H9 (cell line): ENCODE measurements around the gene CBFA2T2. TPM values are rescaled to one million over a fixed set of nuclear protein-coding genes. Genes with fewer than 3 reads are reported as not detected.

Source experiments
- DNase-seq: peaks from one replicate; pipeline ENCODE4 v3.0.0-alpha.2; 2017
- H2AFZ ChIP-seq: one replicate; pipeline ENCODE4 v1.6.1; 2013; ENCODE audit warnings: mild to moderate bottlenecking, low read length, control low read depth, moderate library complexity
- H2AK5ac ChIP-seq: 2 replicates; pipeline ENCODE4 v1.6.1; 2013; ENCODE audit warnings: low read length, control low read depth, mixed read lengths; ENCODE audit not compliant: insufficient read length
- H2BK120ac ChIP-seq: one replicate; pipeline ENCODE4 v1.6.1; 2013; ENCODE audit warnings: low read depth, mild to moderate bottlenecking, low read length, control low read depth, inconsistent platforms; ENCODE audit not compliant: poor library complexity, severe bottlenecking
- H2BK12ac ChIP-seq: 2 replicates; pipeline ENCODE4 v1.6.1; 2013; ENCODE audit warnings: low read length, control low read depth, mixed read lengths, low read depth; ENCODE audit not compliant: insufficient read length
- H2BK15ac ChIP-seq: 2 replicates; pipeline ENCODE4 v1.6.1; 2013; ENCODE audit warnings: low read depth, low read length, control low read depth
- H2BK20ac ChIP-seq: one replicate; pipeline ENCODE4 v1.6.1; 2013; ENCODE audit warnings: low read depth, mild to moderate bottlenecking, low read length, control low read depth, inconsistent platforms; ENCODE audit not compliant: poor library complexity, severe bottlenecking
- H2BK5ac ChIP-seq: 2 replicates; pipeline ENCODE4 v1.6.1; 2013; ENCODE audit warnings: low read length, control low read depth, mixed read lengths; ENCODE audit not compliant: insufficient read length
- H3K14ac ChIP-seq: 2 replicates; pipeline ENCODE4 v1.6.1; 2013; ENCODE audit warnings: low read length, control low read depth; ENCODE audit not compliant: insufficient read depth
- H3K18ac ChIP-seq: 2 replicates; pipeline ENCODE4 v1.6.1; 2013; ENCODE audit warnings: low read depth, mild to moderate bottlenecking, mixed read lengths, low read length, control low read depth; ENCODE audit not compliant: insufficient read length
- H3K23ac ChIP-seq: 2 replicates; pipeline ENCODE4 v1.6.1; 2013; ENCODE audit warnings: low read length, control low read depth, mixed read lengths, low read depth; ENCODE audit not compliant: insufficient read length
- H3K23me2 ChIP-seq: 2 replicates; pipeline ENCODE4 v1.6.1; 2013; ENCODE audit warnings: low read depth, mild to moderate bottlenecking, mixed read lengths, low read length, control low read depth; ENCODE audit not compliant: insufficient read length, poor library complexity, severe bottlenecking
- H3K27ac ChIP-seq: 2 replicates; pipeline ENCODE4 v1.5.1; 2013; ENCODE audit warnings: low read length, control low read depth, mixed read lengths, low read depth; ENCODE audit not compliant: insufficient read length
- H3K27me3 ChIP-seq: 2 replicates; pipeline ENCODE4 v1.6.1; 2013; ENCODE audit warnings: low read length, control low read depth, inconsistent platforms; ENCODE audit not compliant: insufficient read depth
- H3K4ac ChIP-seq: 2 replicates; pipeline ENCODE4 v1.6.1; 2013; ENCODE audit warnings: low read depth, mild to moderate bottlenecking, control low read depth, inconsistent platforms, low read length, moderate library complexity
- H3K4me1 ChIP-seq: 2 replicates; pipeline ENCODE4 v1.6.1; 2013; ENCODE audit warnings: low read length, control low read depth, inconsistent platforms; ENCODE audit not compliant: insufficient read depth
- H3K4me2 ChIP-seq: 2 replicates; pipeline ENCODE4 v1.6.1; 2013; ENCODE audit warnings: low read length, control low read depth, mixed read lengths; ENCODE audit not compliant: insufficient read length, insufficient read depth
- H3K56ac ChIP-seq: 2 replicates; pipeline ENCODE4 v1.6.1; 2013; ENCODE audit warnings: low read depth, mild to moderate bottlenecking, mixed read lengths, low read length, control low read depth; ENCODE audit not compliant: insufficient read length
- H3K79me1 ChIP-seq: 2 replicates; pipeline ENCODE4 v1.6.1; 2013; ENCODE audit warnings: low read depth, mild to moderate bottlenecking, moderate library complexity, low read length, control low read depth, inconsistent platforms; ENCODE audit not compliant: insufficient read depth, poor library complexity, severe bottlenecking
- H3K79me2 ChIP-seq: 2 replicates; pipeline ENCODE4 v1.6.1; 2013; ENCODE audit warnings: low read length, control low read depth, inconsistent platforms; ENCODE audit not compliant: insufficient read depth
- H3K9ac ChIP-seq: 2 replicates; pipeline ENCODE4 v1.6.1; 2013; ENCODE audit warnings: low read length, control low read depth, mixed read lengths; ENCODE audit not compliant: insufficient read length; ENCODE audit errors: extremely low read depth
- H3K9me3 ChIP-seq: one replicate; pipeline ENCODE4 v1.6.1; 2013; ENCODE audit warnings: low read depth, low read length, inconsistent platforms; ENCODE audit not compliant: control insufficient read depth
- H3T11ph ChIP-seq: one replicate; pipeline ENCODE4 v1.6.1; 2013; ENCODE audit warnings: mild to moderate bottlenecking, low read length, control low read depth, inconsistent platforms
- H4K20me1 ChIP-seq: one replicate; pipeline ENCODE4 v1.6.1; 2013; ENCODE audit not compliant: control insufficient read depth, insufficient read length, insufficient read depth
- H4K5ac ChIP-seq: 2 replicates; pipeline ENCODE4 v1.6.1; 2013; ENCODE audit warnings: low read depth, mild to moderate bottlenecking, mixed read lengths, low read length, control low read depth; ENCODE audit not compliant: insufficient read length
- H4K8ac ChIP-seq: replicated peaks from 2 replicates; pipeline ENCODE4 v1.6.1; 2013; ENCODE audit warnings: low read length, control low read depth, mixed read lengths, low read depth; ENCODE audit not compliant: insufficient read length
- H4K91ac ChIP-seq: 2 replicates; pipeline ENCODE4 v1.6.1; 2013; ENCODE audit warnings: low read depth, mild to moderate bottlenecking, moderate library complexity, mixed read lengths, low read length, control low read depth; ENCODE audit not compliant: insufficient read length
- H3K27ac Mint-ChIP-seq, 3 experiments: 2 replicates in 2 of 3; 3 replicates in 1 of 3; pipeline ENCODE4 v1.8.0; 2020 to 2021; ENCODE audit warnings: mixed read lengths in 3 of 3, mild to moderate bottlenecking in 1 of 3, moderate library complexity in 1 of 3
- H3K27me3 Mint-ChIP-seq: 2 replicates; pipeline ENCODE4 v1.8.0; 2021; ENCODE audit warnings: low read depth, mild to moderate bottlenecking, moderate library complexity, mixed read lengths
- H3K36me3 Mint-ChIP-seq, 3 experiments: 2 replicates in 2 of 3; 3 replicates in 1 of 3; pipeline ENCODE4 v1.8.0; 2020 to 2021; ENCODE audit warnings: low read depth in 3 of 3, mixed read lengths in 3 of 3; ENCODE audit not compliant: insufficient read depth in 1 of 3
- H3K4me1 Mint-ChIP-seq, 2 experiments: 2 replicates each; pipeline ENCODE4 v1.8.0; 2020; ENCODE audit warnings: mixed read lengths in 2 of 2
- H3K4me3 Mint-ChIP-seq, 2 experiments: 2 replicates in 1 of 2; 3 replicates in 1 of 2; pipeline ENCODE4 v1.8.0; 2020 to 2021; ENCODE audit warnings: mild to moderate bottlenecking in 2 of 2, mixed read lengths in 2 of 2, moderate library complexity in 1 of 2
- H3K9me3 Mint-ChIP-seq, 2 experiments: 2 replicates in 1 of 2; 3 replicates in 1 of 2; pipeline ENCODE4 v1.8.0; 2020; ENCODE audit warnings: mild to moderate bottlenecking in 2 of 2, mixed read lengths in 2 of 2, moderate library complexity in 1 of 2
- CTCF ChIP-seq: fragments of 200-600 bp; sonication (generic); conservative IDR thresholded peaks from 3 replicates; pipeline ENCODE4 v1.8.0; 2021; ENCODE audit warnings: antibody characterized with exemption, mild to moderate bottlenecking
- WGBS: extraction: QIAGEN DNeasy Blood & Tissue Kit; methylation state at CpG from one replicate; pipeline ENCODE4 v1.1.7; 2013; ENCODE audit warnings: missing lambda C conversion rate, low lambda C conversion rate, mixed read lengths; ENCODE audit not compliant: insufficient read length; ENCODE audit errors: extremely low coverage; 5-methylcytosine and 5-hydroxymethylcytosine counted together
- total RNA-seq: library from RNA; stranded (reverse); gene quantifications from 2 replicates; pipeline ENCODE4 v1.2.1, GENCODE V29; 2021

Gene CBFA2T2
- total RNA-seq, 1 experiment from 2014 or later: 11.2 TPM

- H2AK5ac ChIP-seq: no peak overlapping the region
- H2BK15ac ChIP-seq: no peak overlapping the region
- H3K27ac ChIP-seq: no peak overlapping the region
- H3K23ac ChIP-seq: no peak overlapping the region
- no peak overlapping the region for H2BK5ac ChIP-seq
- TF ChIP-seq CTCF: no peak
- no peaks in the 10 kb centered on the region for H3K9me3 ChIP-seq
- no peaks in the 10 kb centered on the region for H4K20me1 ChIP-seq
- no peak overlapping the region for H2BK20ac ChIP-seq
- H3K27ac Mint-ChIP-seq: no peak overlapping the region
- H3K4me1 ChIP-seq: no peaks in the 10 kb centered on the region
- no peak for DNase-seq
- H3K79me2 ChIP-seq: no peaks in the 10 kb centered on the region
- no peak overlapping the region for H2BK12ac ChIP-seq
- H3K27me3 Mint-ChIP-seq: no peaks in the 10 kb centered on the region
- H3K4ac ChIP-seq: no peak overlapping the region
- H3K9me3 Mint-ChIP-seq: no peaks in the 10 kb centered on the region
- no peak overlapping the region for H4K8ac ChIP-seq
- no peak overlapping the region for H2BK120ac ChIP-seq
- no peak overlapping the region for H3K18ac ChIP-seq
- no peaks in the 10 kb centered on the region for H3K23me2 ChIP-seq
- H3K36me3 Mint-ChIP-seq: peaks cover 18 to 73% (median 53%) of the 10 kb centered on the region in 3 experiments; a peak in 6 of 7 replicates
- H2AFZ ChIP-seq: no peak overlapping the region
- no peak overlapping the region for H3K56ac ChIP-seq
- H3K4me3 Mint-ChIP-seq: no peak overlapping the region
- H3K9ac ChIP-seq: no peak overlapping the region
- H3K79me1 ChIP-seq: no peaks in the 10 kb centered on the region
- no peak overlapping the region for H3T11ph ChIP-seq
- no peaks in the 10 kb centered on the region for H3K4me1 Mint-ChIP-seq
- WGBS: no CpG with 5 or more reads among the region's 4 CpGs
- H4K91ac ChIP-seq: no peak overlapping the region
- no peak overlapping the region for H3K14ac ChIP-seq
- no peak overlapping the region for H3K4me2 ChIP-seq
- H4K5ac ChIP-seq: no peak overlapping the region
- no peaks in the 10 kb centered on the region for H3K27me3 ChIP-seq
These were observed 136.3 kb downstream of the CBFA2T2 start for GRCh38 chr20:33626190-33626589.
